ENCODE data around the gene CDC40. TPM values are rescaled to one million over a fixed set of nuclear protein-coding genes. Genes with fewer than 3 reads are reported as not detected.
A peak's percentile ranks its signal among the peaks of the same experiment; 100 is the strongest.

CDC40 gene
- 19.6 TPM for polyA plus RNA-seq (2012; ENCODE audit: insufficient read depth, insufficient read length)

DNA sequence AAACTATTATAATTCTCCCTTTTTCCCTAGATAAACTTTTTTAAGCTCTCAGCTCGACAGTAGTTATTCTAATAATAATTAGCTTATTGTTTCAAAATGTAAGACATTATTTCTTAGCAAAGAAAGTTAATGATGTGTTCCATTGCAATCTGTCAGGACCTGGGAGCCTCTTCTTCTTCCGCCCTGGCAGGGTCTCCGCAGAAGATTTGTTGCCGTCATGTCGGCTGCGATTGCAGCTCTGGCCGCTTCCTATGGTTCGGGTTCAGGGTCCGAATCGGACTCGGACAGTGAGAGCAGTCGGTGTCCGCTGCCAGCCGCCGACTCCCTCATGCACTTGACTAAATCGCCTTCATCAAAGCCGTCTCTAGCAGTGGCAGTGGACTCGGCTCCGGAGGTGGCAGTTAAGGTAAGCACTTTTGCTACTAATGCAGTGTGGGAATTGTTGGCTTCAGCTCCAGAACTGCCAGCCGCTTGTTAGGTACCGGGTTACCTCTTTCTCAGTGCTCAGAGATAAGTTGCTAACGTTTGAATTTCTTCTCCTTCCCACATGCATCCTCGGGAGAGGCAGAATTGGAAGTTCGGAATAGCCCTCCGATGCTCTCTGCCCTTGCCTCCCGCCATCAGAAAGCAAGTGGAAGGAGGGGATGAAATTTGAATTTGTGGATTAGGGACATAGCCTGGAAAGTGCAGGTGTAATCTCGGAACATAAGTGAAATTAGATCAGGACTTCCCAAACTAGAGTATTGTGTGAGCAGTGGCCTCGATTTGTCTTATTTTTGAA is at the start of gene CDC40:
Gene CDC40 (plus strand): TSS at position 200 of the 781 bp plus-strand sequence. CDS start 18 bp downstream, at position 218.
- no peak for DNase-seq (ENCODE audit: low read depth, low spot score)
- H3K4me3 ChIP-seq (ENCODE audit: low read length): peak within 1 kb of the TSS; percentile 83

DNA sequence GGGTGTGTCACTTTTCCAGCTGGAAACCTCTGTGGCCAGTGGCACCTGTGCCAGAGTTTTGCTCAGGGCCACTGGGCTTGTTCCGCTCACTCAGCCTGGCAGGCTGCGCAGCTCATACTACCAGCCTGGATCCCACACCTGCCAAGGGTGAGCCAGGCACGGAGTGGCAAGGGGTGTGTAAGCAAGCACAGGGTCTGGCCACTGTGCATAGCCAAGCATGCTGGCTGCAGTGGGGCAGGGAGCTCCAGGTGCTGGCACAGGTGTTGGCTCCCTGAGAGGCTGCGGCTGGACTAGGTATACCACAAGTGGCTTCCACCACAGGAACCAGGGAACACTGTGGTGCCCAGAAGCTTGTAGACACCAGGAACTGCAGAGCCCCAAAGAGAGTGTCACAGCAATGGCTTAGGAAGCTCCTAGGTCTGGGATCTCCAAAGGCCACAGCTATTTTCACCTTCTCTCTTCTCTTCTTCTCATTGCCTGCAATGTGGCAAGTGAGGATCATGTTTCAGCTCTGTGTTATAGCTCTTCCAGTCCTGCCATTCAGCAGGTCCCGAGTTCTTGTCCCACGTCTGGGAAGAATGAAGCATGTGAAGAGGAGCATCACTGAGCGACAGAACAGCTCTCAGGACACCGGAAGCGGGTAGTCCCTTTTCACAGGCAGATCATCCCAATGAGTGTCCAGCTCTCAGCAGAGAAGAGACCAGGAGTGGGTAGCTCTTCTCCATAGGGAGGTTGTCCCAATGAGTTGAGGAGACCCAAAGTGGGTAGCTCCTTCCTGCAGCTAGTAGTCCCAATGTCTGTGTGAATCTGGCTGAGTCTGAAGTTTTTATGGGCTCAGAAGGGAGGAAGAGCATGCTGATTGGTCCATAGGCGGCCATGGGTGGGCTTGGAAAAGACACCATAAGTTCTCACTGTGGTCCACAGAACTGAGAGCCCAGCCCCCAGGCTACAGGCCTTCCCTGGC is 42.0 kb upstream of the CDC40 start:
- DNase-seq (ENCODE audit: low read depth, low spot score): no peak
- H3K4me3 ChIP-seq (ENCODE audit: low read length): no peak overlapping the region

- DNase-seq (ENCODE audit: low read depth, low spot score): no peak
- no peak overlapping the region for H3K4me3 ChIP-seq (ENCODE audit: low read length)
Measured at GRCh38 chr6:110139052-110139451, 41.2 kb upstream of the CDC40 start.

DNA sequence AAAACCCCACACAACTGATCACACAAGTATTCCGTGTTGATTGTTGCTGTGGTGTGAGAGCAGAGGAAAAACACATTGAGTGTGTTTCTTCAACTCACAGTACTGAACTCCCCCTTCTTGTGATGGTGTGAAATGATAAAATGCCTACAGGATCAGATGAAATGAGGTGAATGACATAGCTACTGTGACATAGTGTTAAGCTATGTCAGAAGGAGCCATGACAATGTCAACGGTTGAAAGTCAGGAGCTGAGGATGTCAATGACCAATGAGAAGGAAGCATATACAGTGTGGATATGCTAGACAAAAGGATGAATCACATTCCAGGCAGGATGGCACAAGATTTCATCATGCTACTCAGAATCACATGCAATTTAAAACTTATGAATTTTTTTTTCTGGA is 39.6 kb upstream of the CDC40 start:
- H3K4me3 ChIP-seq (ENCODE audit: low read length): no peak overlapping the region
- no peak for DNase-seq (ENCODE audit: low read depth, low spot score)

DNA sequence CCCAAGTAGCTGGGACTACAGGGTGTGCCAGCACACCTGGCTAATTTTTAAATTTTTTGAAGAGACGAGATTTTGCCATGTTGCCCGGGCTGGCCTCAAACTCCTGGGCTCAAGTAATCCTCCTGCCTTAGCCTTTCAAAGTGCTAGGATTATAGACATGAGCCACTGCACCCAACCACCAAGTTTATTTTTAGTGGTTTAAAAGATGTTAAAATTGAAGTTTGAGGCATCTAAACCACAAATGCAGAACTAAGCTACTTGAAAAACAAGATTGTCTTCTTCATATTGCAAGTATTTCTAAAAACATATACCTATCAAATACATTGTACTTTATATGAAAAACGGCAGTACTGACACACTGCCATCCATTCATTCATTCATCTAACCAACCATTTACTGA is 32.4 kb upstream of the CDC40 start:
- no peak for DNase-seq (ENCODE audit: low read depth, low spot score)

GRCh38 chr6:110158479-110158878 is 21.7 kb upstream of the CDC40 start:
- H3K4me3 ChIP-seq (ENCODE audit: low read length): no peak overlapping the region
- DNase-seq (ENCODE audit: low read depth, low spot score): no peak

More for the DNA sequence above, 32.4 kb upstream of the CDC40 start:
- no peak overlapping the region for H3K4me3 ChIP-seq (ENCODE audit: low read length)

- no peak overlapping the region for H3K4me3 ChIP-seq (ENCODE audit: low read length)
- no peak for DNase-seq (ENCODE audit: low read depth, low spot score)
Measured at GRCh38 chr6:110170081-110170480, 10.1 kb upstream of the CDC40 start.

GRCh38 chr6:110173506-110174132 is 6.6 kb upstream of the CDC40 start:
- no peak for DNase-seq (ENCODE audit: low read depth, low spot score)
- no peak overlapping the region for H3K4me3 ChIP-seq (ENCODE audit: low read length)

DNA sequence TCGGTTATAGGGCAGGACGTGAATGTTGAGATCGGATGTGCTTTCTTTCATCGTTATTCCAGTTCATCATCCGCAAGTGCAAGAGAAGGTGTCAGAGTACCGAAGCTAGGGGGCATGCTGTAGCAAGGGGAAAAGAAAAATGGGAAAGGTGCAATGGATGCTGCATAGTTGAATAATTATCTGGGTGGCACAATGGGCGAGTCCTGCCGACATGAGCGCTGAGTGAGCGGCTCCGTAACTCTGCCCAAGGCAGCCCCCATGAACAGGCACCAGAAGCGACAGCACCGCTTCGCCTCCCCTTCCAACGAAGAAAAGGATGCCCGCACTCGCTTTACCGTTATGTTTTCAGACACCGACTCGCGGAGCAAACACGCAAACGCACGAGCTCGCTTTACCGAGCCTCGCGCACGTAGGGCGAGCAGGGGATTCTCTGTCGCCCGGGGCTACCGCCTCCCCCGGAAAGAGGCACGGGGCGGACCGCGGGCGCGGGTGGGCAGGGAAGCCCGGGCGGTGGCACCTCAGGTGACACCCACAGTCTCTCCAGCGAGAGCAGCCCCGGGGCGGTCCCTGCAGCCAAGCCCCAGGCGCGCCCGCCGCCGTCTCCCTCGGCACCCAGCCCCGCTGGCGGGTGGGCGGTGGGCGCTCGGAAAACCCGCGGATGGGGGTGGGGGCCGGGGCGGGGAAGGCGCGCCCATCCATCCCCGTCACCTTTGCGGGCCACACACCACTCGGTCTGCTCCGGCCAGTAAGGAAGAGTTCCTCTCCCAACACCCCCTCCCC is 1.4 kb upstream of the CDC40 start:
- H3K4me3 ChIP-seq (ENCODE audit: low read length): peak overlapping the region; percentile 83
- peak; percentile 69 for DNase-seq (ENCODE audit: low read depth, low spot score)

GRCh38 chr6:110179406-110180227 is 610 bp upstream of the CDC40 start, which contains the start of gene WASF1:
Gene WASF1, minus strand, starts transcription at chr6:110179670. Its CDS starts 52,069 bp downstream, at chr6:110127601.
- peak; percentile 94 for DNase-seq (ENCODE audit: low read depth, low spot score)
- peak within 1 kb of the TSS; percentile 83 for H3K4me3 ChIP-seq (ENCODE audit: low read length)

DNA sequence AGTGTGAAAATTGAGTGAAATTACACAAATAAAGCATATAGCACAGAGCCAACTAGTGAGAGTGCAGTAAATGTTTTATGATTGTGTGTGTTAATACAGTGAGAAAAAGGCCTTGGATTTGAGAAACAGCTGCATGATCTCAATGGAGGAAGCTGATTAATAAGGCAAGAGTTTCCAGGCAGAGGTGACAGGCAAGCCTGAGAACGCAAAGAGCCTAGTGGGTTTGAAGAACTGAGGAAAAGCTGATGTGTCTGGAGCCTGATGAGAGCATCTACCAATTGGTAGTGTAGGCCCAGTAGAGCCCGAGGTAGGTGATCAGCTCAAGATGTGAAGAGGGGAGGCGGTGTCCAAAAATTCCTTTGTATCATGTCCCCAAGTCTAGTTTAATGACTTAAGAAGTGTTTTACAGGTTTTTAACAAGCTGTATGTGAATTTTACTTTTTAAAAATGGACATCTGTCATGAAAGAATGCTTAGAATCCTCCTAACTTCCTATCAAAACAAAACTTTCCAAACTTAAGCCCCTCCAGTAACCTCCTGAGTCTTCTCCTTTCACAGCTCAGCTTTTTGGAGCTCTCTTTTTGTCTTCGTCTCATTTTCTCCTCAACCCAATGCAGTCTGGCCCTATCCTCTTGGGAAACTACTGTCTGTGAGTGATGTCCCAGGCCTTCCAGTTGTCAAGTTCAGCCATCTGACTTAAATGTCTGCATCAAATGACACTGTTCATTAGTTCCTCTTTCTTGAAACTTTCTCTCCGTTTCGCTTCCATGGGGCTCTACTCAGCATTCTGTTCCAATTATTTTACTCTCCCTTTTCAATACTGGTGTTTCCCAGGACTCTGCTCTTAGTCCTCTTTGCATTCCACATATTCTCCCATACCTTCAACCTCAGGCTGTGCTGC is 1.2 kb downstream of the CDC40 start:
- H3K4me3 ChIP-seq (ENCODE audit: low read length): peak overlapping the region; percentile 83
- DNase-seq (ENCODE audit: low read depth, low spot score): no peak

GRCh38 chr6:110183292-110183885 is 3.2 kb downstream of the CDC40 start:
- no peak overlapping the region for H3K4me3 ChIP-seq (ENCODE audit: low read length)
- no peak for DNase-seq (ENCODE audit: low read depth, low spot score)

DNA sequence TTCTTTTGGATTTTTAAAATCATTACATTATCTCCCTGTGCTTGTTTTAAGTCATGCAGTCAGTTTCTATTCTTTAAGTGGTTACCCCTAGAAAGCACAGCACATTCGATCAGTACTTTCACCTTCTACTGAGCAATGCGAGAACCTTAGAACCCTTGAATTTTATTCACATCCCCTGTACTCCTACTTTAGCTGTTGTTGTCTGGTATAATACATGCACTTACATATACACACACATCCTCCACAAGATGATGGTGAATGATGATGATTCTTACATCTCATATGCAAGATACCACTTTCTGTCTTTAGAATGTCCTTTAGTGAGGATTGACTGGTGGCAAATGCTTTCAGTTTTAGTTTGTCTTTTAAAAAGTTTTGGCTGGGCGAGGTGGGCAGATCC is 5.7 kb downstream of the CDC40 start:
- DNase-seq (ENCODE audit: low read depth, low spot score): no peak
- no peak overlapping the region for H3K4me3 ChIP-seq (ENCODE audit: low read length)

- DNase-seq (ENCODE audit: low read depth, low spot score): no peak
Measured at GRCh38 chr6:110188791-110189190, 8.6 kb downstream of the CDC40 start.

DNA sequence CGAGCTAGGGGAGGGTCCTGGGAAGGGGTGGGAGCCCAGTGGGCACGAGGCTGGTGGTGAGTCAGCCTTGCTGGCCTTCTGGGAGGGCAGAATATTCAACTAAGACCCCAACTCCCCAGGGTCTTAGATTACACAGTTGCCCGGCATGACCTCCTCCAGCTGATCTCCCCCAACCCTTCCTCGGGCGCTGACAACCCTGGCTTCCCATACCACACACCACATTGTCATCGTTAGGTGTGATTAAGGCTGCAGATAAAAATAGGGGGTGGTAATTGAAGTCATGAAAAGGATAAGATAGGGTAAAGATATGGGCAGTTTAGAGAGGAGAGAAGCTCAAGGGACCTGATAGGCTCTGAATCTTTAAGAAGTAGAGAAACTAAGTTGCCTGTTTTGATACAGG is 10.5 kb downstream of the CDC40 start:
- DNase-seq (ENCODE audit: low read depth, low spot score): peak; percentile 19
- H3K4me3 ChIP-seq (ENCODE audit: low read length): no peak overlapping the region

More at GRCh38 chr6:110188791-110189190, 8.6 kb downstream of the CDC40 start:
- H3K4me3 ChIP-seq (ENCODE audit: low read length): no peak overlapping the region

- H3K4me3 ChIP-seq (ENCODE audit: low read length): no peak overlapping the region
- no peak for DNase-seq (ENCODE audit: low read depth, low spot score)
Measured at GRCh38 chr6:110191477-110191876, 11.2 kb downstream of the CDC40 start.

Measured in Jurkat, Clone E6-1 (cell line).